ENCODE measurements around the gene PTPRT.

Gene PTPRT

DNA sequence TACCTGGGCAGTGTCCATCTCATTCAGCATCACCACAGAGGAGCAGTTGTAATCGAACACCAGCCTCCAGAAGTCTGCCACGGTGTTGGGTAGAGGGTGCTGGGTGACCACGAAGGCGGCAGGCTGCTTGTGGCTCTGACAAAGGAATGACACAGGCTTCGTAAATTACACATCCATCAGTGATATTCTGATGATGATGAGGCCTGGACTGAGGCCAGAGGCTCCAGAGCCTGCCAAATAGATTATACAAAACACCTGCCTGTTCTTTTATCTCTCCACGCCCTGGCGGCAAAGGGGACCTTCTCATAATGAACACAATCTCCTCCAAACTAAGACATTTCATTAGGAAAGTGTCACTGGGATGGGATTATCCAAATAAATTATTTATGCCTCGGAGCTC lies 1091.3 kb downstream of the PTPRT start:
- H3K4me3 ChIP-seq (ENCODE audit: low read length) = no peak overlapping the region
- no CpG with 5 or more reads among the region's 8 CpGs for WGBS (ENCODE audit: insufficient coverage, insufficient read length)
- no peaks in the 10 kb centered on the region for H3K9me3 ChIP-seq (ENCODE audit: control insufficient read depth, insufficient read depth, low read length)
- no peaks in the 10 kb centered on the region for H3K4me1 ChIP-seq (ENCODE audit: control insufficient read depth, insufficient read depth, low read length)
- H3K27ac ChIP-seq (ENCODE audit: low read length) = no peak overlapping the region
- no peaks in the 10 kb centered on the region for H3K27me3 ChIP-seq (ENCODE audit: control insufficient read depth, insufficient read depth, low read length)
- no peaks in the 10 kb centered on the region; the same call in 1 of the 2 replicates for H3K36me3 ChIP-seq (ENCODE audit: control insufficient read depth, insufficient read depth, low read length)
- no peak for DNase-seq (ENCODE audit: low read depth, low spot score)

DNA sequence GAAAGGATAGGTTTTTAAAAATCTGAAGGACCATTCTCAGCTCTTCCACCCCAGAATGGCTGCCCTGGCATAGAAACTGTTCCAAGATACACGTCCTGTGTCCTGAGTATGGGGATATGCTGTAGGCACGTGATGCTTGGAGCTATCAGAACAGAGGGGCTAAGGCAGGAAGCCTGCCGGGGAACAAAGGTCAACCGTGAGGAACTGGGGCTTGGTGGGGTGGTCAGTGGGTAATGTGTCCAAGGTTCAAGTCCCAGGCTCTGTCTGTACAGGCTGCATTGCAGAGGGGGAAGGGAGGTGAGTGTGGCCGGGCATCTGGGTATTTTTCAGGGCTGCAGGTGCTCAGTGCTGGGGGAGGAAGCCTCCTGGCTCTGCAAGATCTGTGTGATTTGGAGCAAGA lies 1092.0 kb downstream of the PTPRT start:
- WGBS (ENCODE audit: insufficient coverage, insufficient read length) = no CpG with 5 or more reads among the region's 5 CpGs
- H3K27me3 ChIP-seq (ENCODE audit: control insufficient read depth, insufficient read depth, low read length) = no peaks in the 10 kb centered on the region
- no peak overlapping the region for H3K27ac ChIP-seq (ENCODE audit: low read length)
- H3K9me3 ChIP-seq (ENCODE audit: control insufficient read depth, insufficient read depth, low read length) = no peaks in the 10 kb centered on the region
- no peak for DNase-seq (ENCODE audit: low read depth, low spot score)
- no peaks in the 10 kb centered on the region for H3K4me1 ChIP-seq (ENCODE audit: control insufficient read depth, insufficient read depth, low read length)
- H3K4me3 ChIP-seq (ENCODE audit: low read length) = no peak overlapping the region
- no peaks in the 10 kb centered on the region; the same call in 1 of the 2 replicates for H3K36me3 ChIP-seq (ENCODE audit: control insufficient read depth, insufficient read depth, low read length)

DNA sequence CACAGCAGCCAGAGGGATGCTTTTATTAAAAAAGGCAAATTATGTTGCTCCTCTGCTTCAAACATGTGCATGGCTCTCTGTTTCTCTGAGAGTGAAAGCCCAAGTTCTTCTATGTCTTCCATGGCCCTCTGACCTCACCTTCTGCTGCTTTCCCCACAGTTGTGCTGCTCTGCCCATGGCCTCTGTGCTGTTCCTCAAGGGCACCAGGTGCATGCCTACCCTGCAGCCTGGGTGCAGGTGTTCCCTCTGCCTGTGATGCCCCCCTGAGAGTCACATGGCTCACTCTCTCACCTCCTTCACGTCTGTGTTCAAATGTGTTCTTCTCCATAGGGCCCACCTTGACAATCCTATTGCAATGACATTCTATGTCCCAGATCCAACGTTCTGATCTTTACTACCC lies 1094.5 kb downstream of the PTPRT start:
- no peak overlapping the region for H3K27ac ChIP-seq (ENCODE audit: low read length)
- no peaks in the 10 kb centered on the region for H3K27me3 ChIP-seq (ENCODE audit: control insufficient read depth, insufficient read depth, low read length)
- H3K9me3 ChIP-seq (ENCODE audit: control insufficient read depth, insufficient read depth, low read length) = no peaks in the 10 kb centered on the region
- DNase-seq (ENCODE audit: low read depth, low spot score) = no peak
- no CpG with 5 or more reads among the region's 2 CpGs for WGBS (ENCODE audit: insufficient coverage, insufficient read length)
- no peaks in the 10 kb centered on the region for H3K4me1 ChIP-seq (ENCODE audit: control insufficient read depth, insufficient read depth, low read length)
- H3K4me3 ChIP-seq (ENCODE audit: low read length) = no peak overlapping the region
- no peaks in the 10 kb centered on the region; the same call in 1 of the 2 replicates for H3K36me3 ChIP-seq (ENCODE audit: control insufficient read depth, insufficient read depth, low read length)

DNA sequence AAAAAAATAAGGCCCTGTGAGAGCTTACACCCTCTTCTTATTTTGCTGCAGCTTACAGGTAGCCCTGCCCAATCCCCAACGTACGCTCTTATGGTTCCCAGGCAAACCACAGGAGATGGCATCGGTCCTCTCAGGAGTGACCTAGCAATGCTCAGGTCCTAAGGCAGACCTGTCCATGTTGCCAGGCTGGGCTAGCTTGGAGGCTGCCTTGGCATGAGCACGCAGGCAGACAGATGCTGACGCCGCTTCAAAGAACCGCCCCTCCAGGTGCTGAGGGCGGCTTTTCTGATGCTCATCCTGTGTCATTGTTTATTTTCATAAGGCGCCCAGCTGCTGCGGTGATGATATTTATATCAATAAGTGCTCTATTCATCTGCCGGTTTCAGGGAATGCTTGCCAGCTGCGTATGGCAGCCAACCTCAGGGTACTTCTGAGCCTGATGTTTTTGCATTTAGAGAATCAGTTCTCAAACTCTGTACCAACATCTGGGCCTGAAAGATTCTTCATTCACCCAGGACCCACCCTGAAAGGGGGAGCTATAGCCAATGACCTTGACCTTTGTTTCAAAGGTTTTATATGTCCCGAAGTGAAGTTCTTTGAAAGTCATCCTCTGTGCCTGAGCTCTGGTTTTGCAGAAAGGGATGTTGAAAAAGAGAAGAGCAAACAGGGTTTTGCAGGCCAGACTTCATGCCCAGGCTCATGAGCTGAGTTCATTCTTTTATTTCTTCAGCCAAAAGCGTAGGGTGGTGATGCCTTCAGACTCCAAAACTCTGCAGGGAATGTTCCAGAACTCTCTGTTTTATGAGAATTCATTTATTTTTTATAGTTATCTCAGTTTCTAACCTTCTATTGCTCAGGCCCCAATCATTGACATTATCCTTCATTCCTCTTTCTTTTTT lies 1095.9 kb downstream of the PTPRT start:
- H3K9me3 ChIP-seq (ENCODE audit: control insufficient read depth, insufficient read depth, low read length) = no peaks in the 10 kb centered on the region
- WGBS (ENCODE audit: insufficient coverage, insufficient read length) = no CpG with 5 or more reads among the region's 14 CpGs
- no peaks in the 10 kb centered on the region for H3K27me3 ChIP-seq (ENCODE audit: control insufficient read depth, insufficient read depth, low read length)
- no peaks in the 10 kb centered on the region for H3K4me1 ChIP-seq (ENCODE audit: control insufficient read depth, insufficient read depth, low read length)
- H3K27ac ChIP-seq (ENCODE audit: low read length) = no peak overlapping the region
- DNase-seq (ENCODE audit: low read depth, low spot score) = no peak
- H3K4me3 ChIP-seq (ENCODE audit: low read length) = no peak overlapping the region
- H3K36me3 ChIP-seq (ENCODE audit: control insufficient read depth, insufficient read depth, low read length) = no peaks in the 10 kb centered on the region; the same call in 1 of the 2 replicates

DNA sequence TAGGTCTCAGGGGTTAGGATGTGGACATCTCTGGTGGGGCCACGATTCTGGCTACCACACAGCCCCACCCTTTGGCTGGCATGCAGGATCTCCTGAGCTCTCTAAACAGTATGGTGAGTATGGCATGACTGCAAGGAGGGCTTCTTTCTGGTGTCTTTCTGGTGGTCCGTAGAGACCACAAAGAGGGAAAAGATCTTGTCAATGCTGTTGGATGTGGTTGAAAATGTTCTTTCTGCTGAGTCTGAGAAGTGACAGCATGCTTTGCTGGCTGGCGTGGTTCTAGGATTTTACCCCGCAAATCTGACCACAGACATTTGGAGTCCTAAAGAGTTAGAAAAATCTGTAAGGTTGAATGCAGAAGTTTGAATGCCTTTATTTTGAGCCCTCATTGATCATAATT lies 1096.7 kb downstream of the PTPRT start:
- WGBS (ENCODE audit: insufficient coverage, insufficient read length) = no CpG with 5 or more reads among the region's 4 CpGs
- no peaks in the 10 kb centered on the region; the same call in 1 of the 2 replicates for H3K36me3 ChIP-seq (ENCODE audit: control insufficient read depth, insufficient read depth, low read length)
- H3K27ac ChIP-seq (ENCODE audit: low read length) = no peak overlapping the region
- no peak overlapping the region for H3K4me3 ChIP-seq (ENCODE audit: low read length)
- no peaks in the 10 kb centered on the region for H3K4me1 ChIP-seq (ENCODE audit: control insufficient read depth, insufficient read depth, low read length)
- no peak for DNase-seq (ENCODE audit: low read depth, low spot score)
- no peaks in the 10 kb centered on the region for H3K27me3 ChIP-seq (ENCODE audit: control insufficient read depth, insufficient read depth, low read length)
- no peaks in the 10 kb centered on the region for H3K9me3 ChIP-seq (ENCODE audit: control insufficient read depth, insufficient read depth, low read length)

DNA sequence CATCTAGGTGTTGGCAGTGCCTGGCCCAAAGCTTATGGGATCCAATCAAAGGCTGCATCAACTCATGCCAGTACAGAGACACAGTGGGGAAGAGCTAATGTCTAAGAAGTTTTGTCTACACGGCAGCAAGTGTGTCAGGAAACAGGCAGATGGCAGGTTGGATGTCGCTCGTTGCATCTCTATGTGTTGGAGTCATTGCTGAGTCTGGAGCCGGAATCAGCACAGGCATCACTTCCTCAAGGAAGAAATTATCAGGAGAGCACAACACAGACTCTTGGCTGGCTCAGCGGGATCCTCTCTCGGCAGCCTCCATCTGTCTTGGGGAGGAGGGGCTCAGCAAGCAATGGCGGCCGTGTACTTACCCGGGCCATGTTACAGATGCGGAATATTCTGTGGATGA lies 1104.3 kb downstream of the PTPRT start:
- H3K36me3 ChIP-seq (ENCODE audit: control insufficient read depth, insufficient read depth, low read length) = no peaks in the 10 kb centered on the region
- H3K4me1 ChIP-seq (ENCODE audit: control insufficient read depth, insufficient read depth, low read length) = no peaks in the 10 kb centered on the region
- H3K4me3 ChIP-seq (ENCODE audit: low read length) = no peak overlapping the region
- H3K27me3 ChIP-seq (ENCODE audit: control insufficient read depth, insufficient read depth, low read length) = no peaks in the 10 kb centered on the region
- H3K9me3 ChIP-seq (ENCODE audit: control insufficient read depth, insufficient read depth, low read length) = no peaks in the 10 kb centered on the region
- no CpG with 5 or more reads among the region's 10 CpGs for WGBS (ENCODE audit: insufficient coverage, insufficient read length)
- no peak overlapping the region for H3K27ac ChIP-seq (ENCODE audit: low read length)
- no peak for DNase-seq (ENCODE audit: low read depth, low spot score)

DNA sequence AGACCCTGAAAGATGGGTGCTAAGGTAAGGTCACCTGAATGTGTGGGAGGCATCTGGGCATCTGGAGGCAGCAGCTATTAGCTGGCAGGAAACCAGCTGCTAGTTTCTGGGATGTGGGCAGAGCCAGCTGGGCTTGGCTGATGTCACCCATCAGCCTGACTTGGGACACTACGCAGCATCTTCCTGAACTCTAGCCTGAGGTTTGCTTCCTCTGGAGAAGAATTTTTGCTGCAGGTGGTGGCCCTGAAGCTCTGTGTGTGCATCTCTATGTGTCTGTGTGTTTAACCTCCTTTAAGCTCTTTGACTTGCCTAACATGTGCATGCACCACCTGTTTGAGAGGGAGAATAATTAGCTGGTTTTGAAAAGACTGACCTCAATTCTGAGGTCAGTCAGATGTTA lies 1106.4 kb downstream of the PTPRT start:
- no peaks in the 10 kb centered on the region for H3K9me3 ChIP-seq (ENCODE audit: control insufficient read depth, insufficient read depth, low read length)
- WGBS (ENCODE audit: insufficient coverage, insufficient read length) = no CpG with 5 or more reads among the region's 1 CpG
- DNase-seq (ENCODE audit: low read depth, low spot score) = no peak

DNA sequence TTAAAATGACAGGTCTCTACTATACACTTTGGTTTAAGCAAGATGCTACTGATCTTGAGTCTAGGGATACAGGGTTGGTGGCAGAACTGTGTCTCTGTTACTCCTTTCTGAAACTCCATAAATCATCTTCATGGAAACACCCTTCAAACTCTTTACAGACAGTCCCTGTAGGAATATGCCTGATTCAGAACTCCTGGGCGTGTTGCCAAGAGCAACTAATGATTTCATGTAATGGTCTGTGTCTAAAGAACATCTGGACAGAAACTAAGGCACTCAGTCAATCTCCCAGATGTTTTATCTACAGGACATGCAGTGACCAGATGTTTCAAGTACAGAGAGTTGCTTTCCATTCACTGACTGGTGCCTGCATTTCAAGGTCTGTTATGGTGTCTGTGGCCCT lies 1107.1 kb downstream of the PTPRT start:
- no peaks in the 10 kb centered on the region for H3K36me3 ChIP-seq (ENCODE audit: control insufficient read depth, insufficient read depth, low read length)
- no peaks in the 10 kb centered on the region for H3K9me3 ChIP-seq (ENCODE audit: control insufficient read depth, insufficient read depth, low read length)
- no peaks in the 10 kb centered on the region for H3K4me1 ChIP-seq (ENCODE audit: control insufficient read depth, insufficient read depth, low read length)
- WGBS (ENCODE audit: insufficient coverage, insufficient read length) = no CpG with 5 or more reads among the region's 1 CpG
- H3K27ac ChIP-seq (ENCODE audit: low read length) = no peak overlapping the region
- H3K4me3 ChIP-seq (ENCODE audit: low read length) = no peak overlapping the region
- DNase-seq (ENCODE audit: low read depth, low spot score) = no peak
- no peaks in the 10 kb centered on the region for H3K27me3 ChIP-seq (ENCODE audit: control insufficient read depth, insufficient read depth, low read length)

More for the DNA sequence above, 1106.4 kb downstream of the PTPRT start:
- Histone ChIP-seq H3K4me1 (ENCODE audit: control insufficient read depth, insufficient read depth, low read length) (no peaks in the 10 kb centered on the region), H3K36me3 (ENCODE audit: control insufficient read depth, insufficient read depth, low read length) (no peaks in the 10 kb centered on the region), H3K27ac (ENCODE audit: low read length) (no peak overlapping the region), H3K4me3 (ENCODE audit: low read length) (no peak overlapping the region), H3K27me3 (ENCODE audit: control insufficient read depth, insufficient read depth, low read length) (no peaks in the 10 kb centered on the region)

DNA sequence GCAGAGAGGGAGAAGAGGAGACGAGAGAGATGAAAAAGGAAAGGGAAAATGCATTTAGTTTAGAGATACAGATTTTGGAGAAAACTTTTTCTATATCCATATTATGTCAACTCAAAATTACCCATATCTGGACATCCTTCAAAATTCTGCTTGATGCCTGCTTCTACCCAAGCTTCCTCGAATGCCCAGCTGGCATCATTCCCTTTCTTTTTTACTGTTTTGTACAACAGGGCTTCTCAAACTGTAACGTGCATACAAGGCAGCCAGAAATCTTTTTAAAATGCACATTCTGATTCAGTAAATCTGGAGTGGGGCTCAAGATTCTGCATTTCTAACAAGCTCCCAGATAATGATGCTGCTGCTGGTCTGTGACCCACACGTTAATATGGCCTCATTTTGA lies 1108.8 kb downstream of the PTPRT start:
- no peak overlapping the region for H3K4me3 ChIP-seq (ENCODE audit: low read length)
- H3K27me3 ChIP-seq (ENCODE audit: control insufficient read depth, insufficient read depth, low read length) = no peaks in the 10 kb centered on the region
- DNase-seq (ENCODE audit: low read depth, low spot score) = no peak
- H3K9me3 ChIP-seq (ENCODE audit: control insufficient read depth, insufficient read depth, low read length) = no peaks in the 10 kb centered on the region
- no peaks in the 10 kb centered on the region for H3K36me3 ChIP-seq (ENCODE audit: control insufficient read depth, insufficient read depth, low read length)
- H3K27ac ChIP-seq (ENCODE audit: low read length) = no peak overlapping the region
- WGBS (ENCODE audit: insufficient coverage, insufficient read length) = no CpG with 5 or more reads among the region's 4 CpGs
- no peaks in the 10 kb centered on the region for H3K4me1 ChIP-seq (ENCODE audit: control insufficient read depth, insufficient read depth, low read length)

DNA sequence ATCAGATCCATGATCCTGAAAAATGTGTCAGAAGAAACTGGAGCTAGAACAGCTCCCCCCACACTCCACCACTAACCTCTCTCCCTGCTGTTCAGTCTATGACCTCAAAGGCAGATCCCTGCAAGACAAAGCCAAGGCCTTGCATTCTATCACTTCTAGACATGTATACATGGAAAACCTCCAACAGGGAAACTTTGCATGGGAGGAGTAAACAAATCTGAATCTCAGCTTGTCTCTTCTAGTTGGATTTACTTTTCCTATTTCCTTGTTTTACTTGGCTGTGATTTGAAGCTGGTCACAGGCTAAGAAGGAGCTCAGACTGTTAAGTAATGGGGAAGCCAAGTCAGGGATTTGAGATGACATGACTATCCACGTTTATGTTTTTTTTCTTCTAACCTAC lies 1114.8 kb downstream of the PTPRT start:
- no CpG with 5 or more reads among the region's 1 CpG for WGBS (ENCODE audit: insufficient coverage, insufficient read length)
- H3K4me1 ChIP-seq (ENCODE audit: control insufficient read depth, insufficient read depth, low read length) = no peaks in the 10 kb centered on the region
- H3K4me3 ChIP-seq (ENCODE audit: low read length) = no peak overlapping the region
- no peaks in the 10 kb centered on the region for H3K27me3 ChIP-seq (ENCODE audit: control insufficient read depth, insufficient read depth, low read length)
- H3K27ac ChIP-seq (ENCODE audit: low read length) = no peak overlapping the region
- DNase-seq (ENCODE audit: low read depth, low spot score) = no peak
- H3K36me3 ChIP-seq (ENCODE audit: control insufficient read depth, insufficient read depth, low read length) = no peaks in the 10 kb centered on the region
- no peaks in the 10 kb centered on the region for H3K9me3 ChIP-seq (ENCODE audit: control insufficient read depth, insufficient read depth, low read length)

DNA sequence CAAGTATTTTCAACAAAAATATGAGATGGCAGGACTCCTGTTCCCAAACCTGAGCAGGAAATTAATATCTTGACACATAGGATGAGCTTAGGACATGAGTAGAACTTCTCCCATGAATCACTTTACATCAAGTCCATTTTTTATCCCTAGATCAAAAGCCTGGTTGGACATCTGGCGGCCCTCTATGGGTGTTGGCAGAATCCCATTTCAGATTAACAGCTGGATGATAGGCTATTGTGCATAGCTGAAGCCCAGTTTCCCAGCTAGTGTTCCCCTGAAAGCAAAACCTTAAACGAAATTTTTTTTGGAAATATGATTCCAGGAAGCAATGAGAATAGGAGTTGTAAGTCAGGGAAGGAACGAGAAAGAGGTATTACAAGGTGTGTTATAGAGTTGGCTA lies 1122.1 kb downstream of the PTPRT start:
- no peaks in the 10 kb centered on the region for H3K36me3 ChIP-seq (ENCODE audit: control insufficient read depth, insufficient read depth, low read length)
- H3K4me1 ChIP-seq (ENCODE audit: control insufficient read depth, insufficient read depth, low read length) = no peaks in the 10 kb centered on the region
- WGBS (ENCODE audit: insufficient coverage, insufficient read length) = no CpG with 5 or more reads among the region's 3 CpGs
- no peak overlapping the region for H3K4me3 ChIP-seq (ENCODE audit: low read length)
- no peak for DNase-seq (ENCODE audit: low read depth, low spot score)
- no peaks in the 10 kb centered on the region for H3K9me3 ChIP-seq (ENCODE audit: control insufficient read depth, insufficient read depth, low read length)
- no peaks in the 10 kb centered on the region for H3K27me3 ChIP-seq (ENCODE audit: control insufficient read depth, insufficient read depth, low read length)
- no peak overlapping the region for H3K27ac ChIP-seq (ENCODE audit: low read length)

Measured in iPS DF 6.9 (cell line).